HL-60 (cell line): ENCODE results near the gene MRPL22.

Experiments
- POLR2AphosphoS5 ChIP-seq: IDR thresholded peaks from 2 replicates; pipeline ENCODE4 v1.6.1; 2012; ENCODE audit warnings: low read depth
- SPI1 ChIP-seq: IDR thresholded peaks from 2 replicates; pipeline ENCODE4 v1.6.1; 2012; ENCODE audit warnings: low read depth, mild to moderate bottlenecking, borderline replicate concordance
- TF ChIP-seq, protein P1 (sequence below): IDR thresholded peaks from one replicate; pipeline ENCODE4 v1.5.1; 2011; ENCODE audit warnings: low read length, control low read depth, inconsistent platforms; ENCODE audit not compliant: insufficient read depth
- TF ChIP-seq, protein P2 (sequence below): IDR thresholded peaks from 2 replicates; pipeline ENCODE4 v1.6.1; 2012; ENCODE audit warnings: low read depth; ENCODE audit not compliant: insufficient replicate concordance

- TF ChIP-seq, protein P1, sequence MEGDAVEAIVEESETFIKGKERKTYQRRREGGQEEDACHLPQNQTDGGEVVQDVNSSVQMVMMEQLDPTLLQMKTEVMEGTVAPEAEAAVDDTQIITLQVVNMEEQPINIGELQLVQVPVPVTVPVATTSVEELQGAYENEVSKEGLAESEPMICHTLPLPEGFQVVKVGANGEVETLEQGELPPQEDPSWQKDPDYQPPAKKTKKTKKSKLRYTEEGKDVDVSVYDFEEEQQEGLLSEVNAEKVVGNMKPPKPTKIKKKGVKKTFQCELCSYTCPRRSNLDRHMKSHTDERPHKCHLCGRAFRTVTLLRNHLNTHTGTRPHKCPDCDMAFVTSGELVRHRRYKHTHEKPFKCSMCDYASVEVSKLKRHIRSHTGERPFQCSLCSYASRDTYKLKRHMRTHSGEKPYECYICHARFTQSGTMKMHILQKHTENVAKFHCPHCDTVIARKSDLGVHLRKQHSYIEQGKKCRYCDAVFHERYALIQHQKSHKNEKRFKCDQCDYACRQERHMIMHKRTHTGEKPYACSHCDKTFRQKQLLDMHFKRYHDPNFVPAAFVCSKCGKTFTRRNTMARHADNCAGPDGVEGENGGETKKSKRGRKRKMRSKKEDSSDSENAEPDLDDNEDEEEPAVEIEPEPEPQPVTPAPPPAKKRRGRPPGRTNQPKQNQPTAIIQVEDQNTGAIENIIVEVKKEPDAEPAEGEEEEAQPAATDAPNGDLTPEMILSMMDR: no peak
- TF ChIP-seq POLR2AphosphoS5 (no peak), SPI1 (no peak)
- TF ChIP-seq, protein P2, sequence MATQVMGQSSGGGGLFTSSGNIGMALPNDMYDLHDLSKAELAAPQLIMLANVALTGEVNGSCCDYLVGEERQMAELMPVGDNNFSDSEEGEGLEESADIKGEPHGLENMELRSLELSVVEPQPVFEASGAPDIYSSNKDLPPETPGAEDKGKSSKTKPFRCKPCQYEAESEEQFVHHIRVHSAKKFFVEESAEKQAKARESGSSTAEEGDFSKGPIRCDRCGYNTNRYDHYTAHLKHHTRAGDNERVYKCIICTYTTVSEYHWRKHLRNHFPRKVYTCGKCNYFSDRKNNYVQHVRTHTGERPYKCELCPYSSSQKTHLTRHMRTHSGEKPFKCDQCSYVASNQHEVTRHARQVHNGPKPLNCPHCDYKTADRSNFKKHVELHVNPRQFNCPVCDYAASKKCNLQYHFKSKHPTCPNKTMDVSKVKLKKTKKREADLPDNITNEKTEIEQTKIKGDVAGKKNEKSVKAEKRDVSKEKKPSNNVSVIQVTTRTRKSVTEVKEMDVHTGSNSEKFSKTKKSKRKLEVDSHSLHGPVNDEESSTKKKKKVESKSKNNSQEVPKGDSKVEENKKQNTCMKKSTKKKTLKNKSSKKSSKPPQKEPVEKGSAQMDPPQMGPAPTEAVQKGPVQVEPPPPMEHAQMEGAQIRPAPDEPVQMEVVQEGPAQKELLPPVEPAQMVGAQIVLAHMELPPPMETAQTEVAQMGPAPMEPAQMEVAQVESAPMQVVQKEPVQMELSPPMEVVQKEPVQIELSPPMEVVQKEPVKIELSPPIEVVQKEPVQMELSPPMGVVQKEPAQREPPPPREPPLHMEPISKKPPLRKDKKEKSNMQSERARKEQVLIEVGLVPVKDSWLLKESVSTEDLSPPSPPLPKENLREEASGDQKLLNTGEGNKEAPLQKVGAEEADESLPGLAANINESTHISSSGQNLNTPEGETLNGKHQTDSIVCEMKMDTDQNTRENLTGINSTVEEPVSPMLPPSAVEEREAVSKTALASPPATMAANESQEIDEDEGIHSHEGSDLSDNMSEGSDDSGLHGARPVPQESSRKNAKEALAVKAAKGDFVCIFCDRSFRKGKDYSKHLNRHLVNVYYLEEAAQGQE: no peak
These were observed 67.8 kb downstream of the MRPL22 start for GRCh38 chr5:155008669-155009068.
